ENCODE results near the gene SEC23B.

The SEC23B gene

GRCh38 chr20:18588574-18588933 is 80.8 kb downstream of the SEC23B start:
- DNase-seq: no peak

DNA sequence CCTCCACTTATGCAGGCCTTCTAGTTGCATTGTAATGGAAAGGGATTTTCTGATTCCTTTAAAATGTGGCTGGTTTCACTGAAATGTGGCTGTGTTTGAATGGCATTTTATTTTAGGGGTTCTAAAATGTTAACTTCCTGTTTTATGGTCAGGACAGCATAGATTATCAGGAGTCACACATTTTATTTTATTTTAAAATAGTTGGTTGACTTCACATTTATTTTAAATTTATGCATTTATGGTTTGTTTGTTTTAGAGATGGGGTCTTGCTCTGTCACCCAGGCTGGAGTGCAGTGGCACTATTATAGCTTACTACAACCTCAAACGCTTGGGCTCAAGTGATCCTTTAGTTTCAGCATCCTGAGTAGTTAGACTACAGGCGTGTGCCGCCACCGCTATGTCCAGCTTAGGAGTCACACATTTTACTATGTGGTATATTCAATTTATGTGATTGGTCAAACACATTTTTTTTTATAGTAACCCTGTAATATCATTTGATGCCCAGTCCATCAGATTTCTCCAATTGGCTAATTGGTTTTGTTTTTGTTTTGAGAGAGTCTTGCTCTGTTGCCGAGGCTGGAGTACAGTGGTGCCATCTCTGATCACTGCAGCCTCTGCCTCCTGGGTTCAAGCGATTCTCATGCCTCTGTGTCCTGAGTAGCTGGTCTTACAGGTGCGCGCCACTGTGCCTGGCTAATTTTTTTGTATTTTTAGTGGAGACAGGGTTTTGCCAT is 82.4 kb downstream of the SEC23B start:
- no peak for DNase-seq

DNA sequence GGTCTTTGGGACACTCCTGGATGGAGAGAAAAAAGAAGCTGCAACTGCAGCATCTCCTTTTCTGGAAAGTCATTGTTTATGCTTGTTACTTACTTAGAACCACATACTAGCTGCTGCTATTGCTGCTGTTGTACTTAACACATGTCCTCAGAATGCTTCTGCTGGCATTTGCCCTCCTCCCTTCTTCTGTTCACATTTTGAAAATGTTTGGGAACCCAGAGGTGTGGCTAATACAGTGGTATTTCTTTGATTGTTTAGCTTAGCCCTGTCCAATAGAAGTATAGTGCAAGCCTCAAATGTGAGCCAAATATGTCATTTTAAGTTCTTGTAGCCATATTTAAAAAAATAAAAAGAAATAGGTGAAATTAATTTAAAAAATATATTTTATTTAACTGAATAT is 88.5 kb downstream of the SEC23B start:
- DNase-seq: no peak

GRCh38 chr20:18609741-18610140 is 102.0 kb downstream of the SEC23B start:
- DNase-seq: no peak

Measured in stimulated activated CD4-positive, alpha-beta T cell treated with anti-CD3 and anti-CD28 coated beads, Interleukin-15, amount 100 ng/mL, for 24 hours (primary cell).